K562 treated with DMSO at 1 percent for 24 hours (cell line): Measurements from ENCODE around the gene CAPN13. TPM values are rescaled to one million over a fixed set of nuclear protein-coding genes. Genes with fewer than 3 reads are reported as not detected.

ENCODE experiments used
- total RNA-seq: library from RNA; unstranded; fragments of 300-600 nt; gene quantifications from 2 replicates; pipeline ENCODE4 v1.2.3, GENCODE V29; 2022; ENCODE audit warnings: low read depth; ENCODE audit not compliant: insufficient read depth

CAPN13 gene
- total RNA-seq, result not detected in 2 replicates

GRCh38 chr2:30807249-30807648 lies at the start of gene CAPN13:
CAPN13 (minus strand) TSS chr2:30807446; CDS start chr2:30787325, 20,121 bp downstream.

